ENCODE measurements around the gene TSPAN18.

TSPAN18 gene

DNA sequence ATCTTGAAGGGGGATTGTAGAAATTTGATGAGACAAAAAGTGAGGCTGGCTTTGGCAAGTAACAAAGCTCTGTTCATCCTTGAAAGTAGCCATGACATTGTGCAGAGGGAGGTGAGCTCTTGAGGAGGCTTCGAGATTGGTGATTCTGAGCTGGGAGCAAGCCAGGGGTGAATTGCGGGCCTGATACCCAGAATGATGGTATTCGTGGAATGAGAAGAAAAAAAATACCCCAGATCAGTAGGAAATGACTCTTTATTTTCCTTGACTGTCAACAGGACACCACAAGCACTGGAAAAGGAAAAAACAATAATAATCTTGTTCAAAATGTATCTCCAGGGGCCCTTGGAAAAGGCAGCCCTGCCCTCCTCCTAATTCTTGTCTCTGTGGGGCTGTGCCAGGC lies 62.7 kb downstream of the TSPAN18 start:
- H3K36me3 ChIP-seq (ENCODE audit: control insufficient read depth, insufficient read depth, low read length), result no peaks in the 10 kb centered on the region
- no peak for DNase-seq (ENCODE audit: extremely low read depth, insufficient read length)
- no peak overlapping the region for H3K4me3 ChIP-seq (replicated peaks; ENCODE audit: low read depth, low read length)
- TF ChIP-seq, protein P1, sequence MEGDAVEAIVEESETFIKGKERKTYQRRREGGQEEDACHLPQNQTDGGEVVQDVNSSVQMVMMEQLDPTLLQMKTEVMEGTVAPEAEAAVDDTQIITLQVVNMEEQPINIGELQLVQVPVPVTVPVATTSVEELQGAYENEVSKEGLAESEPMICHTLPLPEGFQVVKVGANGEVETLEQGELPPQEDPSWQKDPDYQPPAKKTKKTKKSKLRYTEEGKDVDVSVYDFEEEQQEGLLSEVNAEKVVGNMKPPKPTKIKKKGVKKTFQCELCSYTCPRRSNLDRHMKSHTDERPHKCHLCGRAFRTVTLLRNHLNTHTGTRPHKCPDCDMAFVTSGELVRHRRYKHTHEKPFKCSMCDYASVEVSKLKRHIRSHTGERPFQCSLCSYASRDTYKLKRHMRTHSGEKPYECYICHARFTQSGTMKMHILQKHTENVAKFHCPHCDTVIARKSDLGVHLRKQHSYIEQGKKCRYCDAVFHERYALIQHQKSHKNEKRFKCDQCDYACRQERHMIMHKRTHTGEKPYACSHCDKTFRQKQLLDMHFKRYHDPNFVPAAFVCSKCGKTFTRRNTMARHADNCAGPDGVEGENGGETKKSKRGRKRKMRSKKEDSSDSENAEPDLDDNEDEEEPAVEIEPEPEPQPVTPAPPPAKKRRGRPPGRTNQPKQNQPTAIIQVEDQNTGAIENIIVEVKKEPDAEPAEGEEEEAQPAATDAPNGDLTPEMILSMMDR (IDR thresholded peaks at IDR 0.05; ENCODE audit: insufficient read depth, low read length, poor library complexity, severe bottlenecking), result no peak
- H3K27me3 ChIP-seq (replicated peaks; ENCODE audit: control insufficient read depth, insufficient read depth, low read length), result no peaks in the 10 kb centered on the region; the same call in 1 of the 2 replicates

DNA sequence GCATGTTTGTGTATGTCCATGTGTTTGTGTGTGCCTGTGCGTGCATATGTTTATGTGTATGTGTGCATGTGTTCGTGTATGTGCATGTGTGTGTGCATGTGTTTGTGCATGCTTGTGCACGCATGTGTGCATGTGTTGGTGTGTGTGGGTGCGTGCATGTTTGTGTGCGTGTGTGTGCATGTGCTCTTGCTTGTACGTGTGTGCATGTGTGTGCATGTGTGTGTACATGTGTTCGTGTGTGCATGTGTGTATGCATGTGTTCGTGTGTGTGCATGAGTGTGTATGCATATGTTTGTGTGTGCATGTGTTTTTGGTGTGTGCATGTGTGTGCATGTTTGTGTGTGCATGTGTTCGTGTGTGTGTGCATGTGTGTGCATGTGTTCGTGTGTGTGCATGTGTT lies 63.4 kb downstream of the TSPAN18 start:
- TF ChIP-seq, protein P1 (IDR thresholded peaks at IDR 0.05; ENCODE audit: insufficient read depth, low read length, poor library complexity, severe bottlenecking), result no peak
- H3K4me3 ChIP-seq (replicated peaks; ENCODE audit: low read depth, low read length), result no peak overlapping the region
- no peaks in the 10 kb centered on the region; the same call in 1 of the 2 replicates for H3K27me3 ChIP-seq (replicated peaks; ENCODE audit: control insufficient read depth, insufficient read depth, low read length)

DNA sequence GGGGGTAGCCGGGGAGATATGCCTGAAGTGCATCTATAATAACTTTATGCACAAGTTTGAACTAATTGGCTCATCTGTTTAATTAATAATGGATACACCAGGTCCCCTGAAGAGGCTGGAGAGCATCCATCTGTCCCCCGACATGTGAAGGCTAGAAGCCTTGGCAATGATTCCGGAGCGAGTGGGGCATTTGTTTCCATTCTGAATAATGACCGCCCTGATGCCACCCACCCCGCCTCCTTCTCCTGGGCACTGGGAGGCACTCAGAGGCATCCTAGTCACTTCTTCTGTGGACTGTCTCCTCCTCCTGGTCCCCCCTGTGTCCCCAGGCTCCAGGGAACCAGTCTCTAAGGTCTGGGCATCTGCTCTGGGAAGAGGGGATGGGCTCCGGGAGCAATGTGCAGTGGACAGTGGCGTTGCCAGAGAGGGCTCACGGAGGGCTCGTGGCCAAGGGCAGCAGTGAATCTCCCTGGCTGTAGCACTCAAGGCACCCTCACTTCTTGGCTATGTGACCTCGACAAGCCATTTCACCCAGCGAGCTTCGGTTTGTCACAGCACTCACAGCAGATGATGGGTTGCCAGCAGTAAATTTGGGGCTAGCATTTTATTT lies 64.7 kb downstream of the TSPAN18 start:
- TF ChIP-seq, protein P1 (IDR thresholded peaks at IDR 0.05; ENCODE audit: insufficient read depth, low read length, poor library complexity, severe bottlenecking), result no peak
- no peak for DNase-seq (ENCODE audit: extremely low read depth, insufficient read length)
- Histone ChIP-seq H3K27me3 (replicated peaks; ENCODE audit: control insufficient read depth, insufficient read depth, low read length) (no peaks in the 10 kb centered on the region), H3K4me3 (replicated peaks; ENCODE audit: low read depth, low read length) (no peak overlapping the region), H3K36me3 (ENCODE audit: control insufficient read depth, insufficient read depth, low read length) (no peaks in the 10 kb centered on the region)

More for the DNA sequence above, 63.4 kb downstream of the TSPAN18 start:
- no peaks in the 10 kb centered on the region for H3K36me3 ChIP-seq (ENCODE audit: control insufficient read depth, insufficient read depth, low read length)
- DNase-seq (ENCODE audit: extremely low read depth, insufficient read length), result no peak

DNA sequence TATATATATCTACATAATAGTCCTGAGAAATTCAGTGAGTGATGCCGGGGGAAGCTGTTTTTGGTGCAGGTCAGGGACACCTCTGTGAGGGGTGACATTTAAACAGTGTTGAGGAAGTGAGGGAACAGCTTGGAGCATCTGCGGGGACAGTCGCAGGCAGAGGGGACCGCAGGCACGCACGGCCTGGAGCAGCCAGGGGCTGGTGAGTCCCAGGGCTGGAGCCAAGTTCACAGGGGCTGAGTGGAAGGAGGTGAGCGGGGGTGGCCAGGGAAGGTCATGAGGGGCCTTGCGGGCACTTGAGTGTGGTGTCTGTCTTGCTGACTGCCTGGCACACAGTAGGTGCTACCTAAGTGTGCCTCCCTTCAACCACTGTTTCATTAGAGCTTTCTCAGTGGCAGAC lies 65.4 kb downstream of the TSPAN18 start:
- DNase-seq (ENCODE audit: extremely low read depth, insufficient read length), result no peak
- no peak overlapping the region for H3K4me3 ChIP-seq (replicated peaks; ENCODE audit: low read depth, low read length)
- H3K36me3 ChIP-seq (ENCODE audit: control insufficient read depth, insufficient read depth, low read length), result no peaks in the 10 kb centered on the region
- no peaks in the 10 kb centered on the region for H3K27me3 ChIP-seq (replicated peaks; ENCODE audit: control insufficient read depth, insufficient read depth, low read length)
- TF ChIP-seq, protein P1 (IDR thresholded peaks at IDR 0.05; ENCODE audit: insufficient read depth, low read length, poor library complexity, severe bottlenecking), result no peak

DNA sequence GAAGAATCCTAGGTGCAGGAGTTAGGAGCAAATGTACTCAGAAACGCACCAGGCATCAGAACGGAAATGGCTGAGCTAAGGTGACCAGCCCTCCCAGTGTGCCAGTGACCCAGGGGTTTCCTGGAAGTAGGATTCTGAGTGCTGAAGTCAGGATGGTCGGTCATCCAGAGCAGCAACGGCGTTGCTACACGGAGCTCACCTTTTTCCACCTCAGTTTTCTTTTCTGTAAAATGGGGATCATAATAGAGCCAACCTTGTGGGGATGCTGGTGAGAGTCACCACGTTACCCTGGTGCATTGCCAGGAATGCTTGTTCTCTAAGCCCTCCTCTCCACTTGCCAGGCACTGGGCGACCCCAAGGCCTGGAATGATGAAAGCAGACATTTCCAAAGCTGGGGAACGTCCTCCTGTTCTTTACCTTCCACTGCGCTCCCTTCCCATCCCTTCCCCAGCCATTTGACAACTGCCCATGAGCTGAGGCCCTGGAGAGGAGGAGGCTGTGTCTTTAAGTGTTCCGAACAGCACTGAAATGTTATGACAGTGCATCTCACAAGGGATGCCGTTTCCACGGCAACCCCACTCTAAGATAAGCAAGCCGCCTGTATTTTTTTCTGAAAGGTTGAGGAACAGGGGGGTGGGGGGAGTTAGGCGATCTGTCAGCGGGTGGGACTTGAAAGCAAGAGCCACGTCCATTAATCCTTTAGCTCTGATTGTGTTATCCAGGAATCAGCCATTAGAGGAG lies 66.8 kb downstream of the TSPAN18 start:
- Histone ChIP-seq H3K27me3 (replicated peaks; ENCODE audit: control insufficient read depth, insufficient read depth, low read length) (no peaks in the 10 kb centered on the region), H3K4me3 (replicated peaks; ENCODE audit: low read depth, low read length) (no peak overlapping the region), H3K36me3 (ENCODE audit: control insufficient read depth, insufficient read depth, low read length) (no peaks in the 10 kb centered on the region)
- DNase-seq (ENCODE audit: extremely low read depth, insufficient read length), result no peak
- TF ChIP-seq, protein P1 (IDR thresholded peaks at IDR 0.05; ENCODE audit: insufficient read depth, low read length, poor library complexity, severe bottlenecking), result no peak

Measured in GM06990 (cell line).